ENCODE results near the gene DIP2B.
"Not testable (repeated sequence)": the region's sequence is repeated elsewhere in the genome, so short reads cannot be mapped to it uniquely, and the experiment has no call there.

DNA sequence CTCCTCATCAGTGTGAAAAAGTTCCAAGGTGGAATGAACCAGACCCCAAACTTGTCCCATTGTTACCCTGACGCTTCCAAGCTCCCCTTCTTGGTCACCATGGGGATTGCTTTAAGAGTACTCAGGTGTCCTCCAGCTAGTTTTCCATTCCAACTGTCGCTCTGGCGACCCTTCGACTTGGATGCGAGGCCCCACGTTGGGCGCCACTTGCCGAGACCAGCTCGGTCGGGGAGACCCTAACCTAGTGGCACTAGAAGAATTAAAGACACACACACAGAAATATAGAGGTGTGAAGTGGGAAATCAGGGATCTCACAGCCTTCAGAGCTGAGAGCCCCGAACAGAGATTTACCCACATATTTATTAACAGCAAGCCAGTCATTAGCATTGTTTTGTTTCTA, 6.7 kb upstream of the DIP2B start:
- TF ChIP-seq, protein P1, sequence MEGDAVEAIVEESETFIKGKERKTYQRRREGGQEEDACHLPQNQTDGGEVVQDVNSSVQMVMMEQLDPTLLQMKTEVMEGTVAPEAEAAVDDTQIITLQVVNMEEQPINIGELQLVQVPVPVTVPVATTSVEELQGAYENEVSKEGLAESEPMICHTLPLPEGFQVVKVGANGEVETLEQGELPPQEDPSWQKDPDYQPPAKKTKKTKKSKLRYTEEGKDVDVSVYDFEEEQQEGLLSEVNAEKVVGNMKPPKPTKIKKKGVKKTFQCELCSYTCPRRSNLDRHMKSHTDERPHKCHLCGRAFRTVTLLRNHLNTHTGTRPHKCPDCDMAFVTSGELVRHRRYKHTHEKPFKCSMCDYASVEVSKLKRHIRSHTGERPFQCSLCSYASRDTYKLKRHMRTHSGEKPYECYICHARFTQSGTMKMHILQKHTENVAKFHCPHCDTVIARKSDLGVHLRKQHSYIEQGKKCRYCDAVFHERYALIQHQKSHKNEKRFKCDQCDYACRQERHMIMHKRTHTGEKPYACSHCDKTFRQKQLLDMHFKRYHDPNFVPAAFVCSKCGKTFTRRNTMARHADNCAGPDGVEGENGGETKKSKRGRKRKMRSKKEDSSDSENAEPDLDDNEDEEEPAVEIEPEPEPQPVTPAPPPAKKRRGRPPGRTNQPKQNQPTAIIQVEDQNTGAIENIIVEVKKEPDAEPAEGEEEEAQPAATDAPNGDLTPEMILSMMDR (IDR thresholded peaks at IDR 0.05; ENCODE audit: low read depth, low read length): not testable (repeated sequence)
- not testable (repeated sequence) for TF ChIP-seq EZH2phosphoT487 (IDR thresholded peaks at IDR 0.05; ENCODE audit: low read depth)

All from OCI-LY3 (cell line).